ENCODE results near the gene TTC1.

GRCh38 chr5:159969966-159970365 lies 39.0 kb upstream of the TTC1 start:
- no peak for TF ChIP-seq POLR2A (IDR thresholded peaks at IDR 0.05)
- no peak for TF ChIP-seq CTCF (IDR thresholded peaks at IDR 0.05)

All from esophagus squamous epithelium (tissue), 4 donors.